IPS-18a (cell line): Measurements from ENCODE around the gene PHYKPL.
"Not testable (repeated sequence)": the region's sequence is repeated elsewhere in the genome, so short reads cannot be mapped to it uniquely, and the experiment has no call there.

ENCODE experiments used
- H3K27ac ChIP-seq: one replicate; pipeline ENCODE4 v1.5.1; 2013; ENCODE audit warnings: low read length
- H3K27me3 ChIP-seq: one replicate; pipeline ENCODE4 v1.6.1; 2013; ENCODE audit warnings: mild to moderate bottlenecking, low read length; ENCODE audit not compliant: control insufficient read depth, insufficient read depth
- H3K36me3 ChIP-seq: one replicate; pipeline ENCODE4 v1.6.1; 2013; ENCODE audit warnings: low read depth, low read length; ENCODE audit not compliant: control insufficient read depth
- H3K4me1 ChIP-seq: one replicate; pipeline ENCODE4 v1.6.1; 2013; ENCODE audit warnings: low read depth, low read length; ENCODE audit not compliant: control insufficient read depth
- H3K4me3 ChIP-seq: one replicate; pipeline ENCODE4 v1.5.1; 2013; ENCODE audit warnings: low read length
- H3K9ac ChIP-seq: one replicate; pipeline ENCODE4 v1.6.1; 2013; ENCODE audit warnings: mild to moderate bottlenecking, low read length, moderate library complexity
- H3K9me3 ChIP-seq: one replicate; pipeline ENCODE4 v1.6.1; 2013; ENCODE audit warnings: low read depth, low read length; ENCODE audit not compliant: control insufficient read depth

Gene PHYKPL

GRCh38 chr5:178229111-178229510 lies 3.5 kb downstream of the PHYKPL start:
- H3K9me3 ChIP-seq, H3K4me3 ChIP-seq, H3K9ac ChIP-seq, H3K27me3 ChIP-seq, H3K4me1 ChIP-seq, H3K27ac ChIP-seq: not testable (repeated sequence)
- peaks cover 26% of the 10 kb centered on the region for H3K36me3 ChIP-seq

- H3K36me3 ChIP-seq, result peaks cover 26% of the 10 kb centered on the region
- H3K4me3 ChIP-seq, result no peak overlapping the region
- H3K27ac ChIP-seq, result no peak overlapping the region
- peaks cover 8% of the 10 kb centered on the region for H3K4me1 ChIP-seq
- H3K27me3 ChIP-seq, result no peaks in the 10 kb centered on the region
- H3K9ac ChIP-seq, result no peak overlapping the region
- no peaks in the 10 kb centered on the region for H3K9me3 ChIP-seq
Measured at GRCh38 chr5:178228609-178229008, 4.0 kb downstream of the PHYKPL start.

- peaks cover 14% of the 10 kb centered on the region for H3K4me1 ChIP-seq
- no peak overlapping the region for H3K9ac ChIP-seq
- peaks cover 26% of the 10 kb centered on the region for H3K36me3 ChIP-seq
Measured at GRCh38 chr5:178227929-178228328, 4.7 kb downstream of the PHYKPL start.

GRCh38 chr5:178227138-178227659 lies 5.4 kb downstream of the PHYKPL start:
- Histone ChIP-seq H3K36me3 (peaks cover 26% of the 10 kb centered on the region), H3K4me1 (peaks cover 17% of the 10 kb centered on the region)

More at GRCh38 chr5:178227929-178228328, 4.7 kb downstream of the PHYKPL start:
- Histone ChIP-seq H3K27me3 (no peaks in the 10 kb centered on the region), H3K9me3 (no peaks in the 10 kb centered on the region), H3K27ac (no peak overlapping the region), H3K4me3 (no peak overlapping the region)

GRCh38 chr5:178225174-178225573 lies 7.4 kb downstream of the PHYKPL start:
- no peak overlapping the region for H3K27ac ChIP-seq
- H3K27me3 ChIP-seq, result no peaks in the 10 kb centered on the region
- no peaks in the 10 kb centered on the region for H3K9me3 ChIP-seq
- H3K36me3 ChIP-seq, result peaks cover 30% of the 10 kb centered on the region
- no peak overlapping the region for H3K4me3 ChIP-seq
- H3K4me1 ChIP-seq, result peaks cover 17% of the 10 kb centered on the region
- no peak overlapping the region for H3K9ac ChIP-seq

More at GRCh38 chr5:178227138-178227659, 5.4 kb downstream of the PHYKPL start:
- no peaks in the 10 kb centered on the region for H3K9me3 ChIP-seq
- no peaks in the 10 kb centered on the region for H3K27me3 ChIP-seq
- H3K9ac ChIP-seq, result no peak overlapping the region
- H3K4me3 ChIP-seq, result no peak overlapping the region
- no peak overlapping the region for H3K27ac ChIP-seq

GRCh38 chr5:178224403-178224802 lies 8.2 kb downstream of the PHYKPL start:
- H3K9ac ChIP-seq, result no peak overlapping the region
- peaks cover 24% of the 10 kb centered on the region for H3K36me3 ChIP-seq
- H3K27ac ChIP-seq, result no peak overlapping the region
- no peaks in the 10 kb centered on the region for H3K9me3 ChIP-seq
- H3K4me3 ChIP-seq, result no peak overlapping the region
- no peaks in the 10 kb centered on the region for H3K27me3 ChIP-seq
- H3K4me1 ChIP-seq, result peaks cover 17% of the 10 kb centered on the region

- no peaks in the 10 kb centered on the region for H3K27me3 ChIP-seq
- no peak overlapping the region for H3K4me3 ChIP-seq
- H3K27ac ChIP-seq, result no peak overlapping the region
- peaks cover 21% of the 10 kb centered on the region for H3K36me3 ChIP-seq
- no peak overlapping the region for H3K9ac ChIP-seq
- no peaks in the 10 kb centered on the region for H3K9me3 ChIP-seq
- peaks cover 17% of the 10 kb centered on the region for H3K4me1 ChIP-seq
Measured at GRCh38 chr5:178223828-178224335, 8.7 kb downstream of the PHYKPL start.

- Histone ChIP-seq H3K27me3 (no peaks in the 10 kb centered on the region), H3K27ac (no peak overlapping the region), H3K36me3 (peaks cover 15% of the 10 kb centered on the region), H3K9me3 (no peaks in the 10 kb centered on the region), H3K4me1 (peaks cover 17% of the 10 kb centered on the region), H3K4me3 (no peak overlapping the region), H3K9ac (no peak overlapping the region)
Measured at GRCh38 chr5:178223196-178223773, 9.3 kb downstream of the PHYKPL start.

- no peaks in the 10 kb centered on the region for H3K27me3 ChIP-seq
- H3K4me1 ChIP-seq, result peaks cover 17% of the 10 kb centered on the region
- no peak overlapping the region for H3K27ac ChIP-seq
- H3K36me3 ChIP-seq, result peaks cover 11% of the 10 kb centered on the region
- H3K9ac ChIP-seq, result no peak overlapping the region
- H3K9me3 ChIP-seq, result no peaks in the 10 kb centered on the region
- no peak overlapping the region for H3K4me3 ChIP-seq
Measured at GRCh38 chr5:178222292-178222691, 10.3 kb downstream of the PHYKPL start.

GRCh38 chr5:178221853-178222252 lies 10.7 kb downstream of the PHYKPL start:
- H3K27me3 ChIP-seq, result no peaks in the 10 kb centered on the region
- H3K9ac ChIP-seq, result no peak overlapping the region
- peaks cover 12% of the 10 kb centered on the region for H3K36me3 ChIP-seq
- no peak overlapping the region for H3K27ac ChIP-seq
- H3K4me3 ChIP-seq, result no peak overlapping the region
- H3K9me3 ChIP-seq, result no peaks in the 10 kb centered on the region
- H3K4me1 ChIP-seq, result peaks cover 17% of the 10 kb centered on the region

GRCh38 chr5:178221282-178221681 lies 11.3 kb downstream of the PHYKPL start:
- H3K9me3 ChIP-seq, result no peaks in the 10 kb centered on the region
- no peak overlapping the region for H3K27ac ChIP-seq
- H3K9ac ChIP-seq, result no peak overlapping the region
- peaks cover 18% of the 10 kb centered on the region for H3K36me3 ChIP-seq
- H3K4me3 ChIP-seq, result no peak overlapping the region
- H3K27me3 ChIP-seq, result no peaks in the 10 kb centered on the region
- H3K4me1 ChIP-seq, result peaks cover 17% of the 10 kb centered on the region

GRCh38 chr5:178218827-178219226 lies 13.8 kb downstream of the PHYKPL start:
- Histone ChIP-seq H3K4me3 (no peak overlapping the region), H3K9me3 (no peaks in the 10 kb centered on the region), H3K27me3 (no peaks in the 10 kb centered on the region), H3K27ac (no peak overlapping the region), H3K9ac (no peak overlapping the region), H3K36me3 (peaks cover 35% of the 10 kb centered on the region), H3K4me1 (peaks cover 10% of the 10 kb centered on the region)
